NCI-H1694 treated with DMSO at 0.1 percent for 48 hours (cell line): ENCODE data around the gene RPS28.
"Not testable (repeated sequence)": the region's sequence is repeated elsewhere in the genome, so short reads cannot be mapped to it uniquely, and the experiment has no call there.

Experiments
- DNase-seq: peaks from one replicate; lab custom pipeline; 2025; lab: John Stamatoyannopoulos, UW

Gene RPS28

DNA sequence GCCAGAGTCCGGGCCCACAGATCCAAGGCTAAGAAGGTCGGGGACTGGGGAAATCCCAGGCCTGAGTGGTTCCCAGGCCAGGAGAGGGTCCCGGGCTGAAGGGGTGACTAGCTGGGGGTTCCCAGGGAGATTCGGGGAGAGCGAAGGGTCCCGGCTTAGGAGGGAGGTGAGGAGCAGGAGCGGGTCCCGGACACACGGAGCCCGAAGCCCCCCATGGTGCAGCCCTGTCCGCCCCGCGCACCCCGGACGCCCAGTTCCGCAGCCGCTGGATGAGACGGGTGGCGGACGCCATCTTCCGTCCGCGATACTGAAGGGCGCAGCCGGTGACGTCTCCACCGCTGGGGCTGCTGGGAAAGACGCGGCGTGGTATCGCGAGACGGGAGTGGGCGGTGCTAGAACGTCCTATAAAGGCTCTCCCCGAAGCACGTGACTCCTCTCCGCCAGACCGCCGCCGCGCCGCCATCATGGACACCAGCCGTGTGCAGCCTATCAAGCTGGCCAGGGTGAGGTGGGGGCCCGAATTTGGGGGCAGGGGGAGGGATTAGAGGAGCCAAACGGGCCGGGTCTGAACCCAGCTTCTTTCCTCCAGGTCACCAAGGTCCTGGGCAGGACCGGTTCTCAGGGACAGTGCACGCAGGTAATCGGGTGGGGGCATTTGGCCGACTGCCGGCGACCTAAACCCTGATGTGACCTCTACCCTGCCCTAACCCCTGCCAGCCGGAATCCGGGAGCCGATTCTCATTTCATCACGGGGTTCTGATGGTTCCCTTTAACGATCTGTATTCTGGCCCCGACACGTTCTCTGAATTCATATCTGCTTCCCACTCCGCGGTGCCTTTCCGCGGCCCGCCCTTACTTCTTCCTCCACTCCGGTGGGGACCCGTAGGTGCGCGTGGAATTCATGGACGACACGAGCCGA lies at the start of gene RPS28, which contains the start of gene NDUFA7:
RPS28 (plus strand) TSS at position 430 of the 919 bp plus-strand sequence; CDS start at position 465, 35 bp downstream.
NDUFA7 (minus strand) TSS at position 309 of the 919 bp plus-strand sequence; CDS start at position 292, 17 bp downstream.
- DNase-seq, result peak; percentile 82

DNA sequence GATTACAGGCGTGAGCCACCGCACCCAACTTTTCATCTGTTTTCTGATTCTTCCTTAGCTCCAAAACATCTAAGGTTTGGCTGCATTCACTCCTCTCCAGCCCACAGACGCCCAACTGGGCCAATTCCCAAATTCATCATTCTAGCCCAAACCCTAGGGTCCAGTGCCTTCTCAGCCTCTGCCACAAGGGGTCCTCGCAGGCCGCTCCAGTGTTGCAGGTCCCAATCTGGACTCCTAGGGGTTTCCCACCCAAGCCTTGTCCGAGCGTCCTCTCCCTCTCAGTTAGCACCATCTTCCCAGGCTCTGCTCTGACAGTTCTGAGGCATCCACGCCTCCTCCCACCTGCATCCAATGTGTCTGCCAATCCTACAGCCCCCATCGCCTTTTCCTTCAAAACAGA lies 44.8 kb upstream of the RPS28 start:
- DNase-seq, result not testable (repeated sequence)

DNA sequence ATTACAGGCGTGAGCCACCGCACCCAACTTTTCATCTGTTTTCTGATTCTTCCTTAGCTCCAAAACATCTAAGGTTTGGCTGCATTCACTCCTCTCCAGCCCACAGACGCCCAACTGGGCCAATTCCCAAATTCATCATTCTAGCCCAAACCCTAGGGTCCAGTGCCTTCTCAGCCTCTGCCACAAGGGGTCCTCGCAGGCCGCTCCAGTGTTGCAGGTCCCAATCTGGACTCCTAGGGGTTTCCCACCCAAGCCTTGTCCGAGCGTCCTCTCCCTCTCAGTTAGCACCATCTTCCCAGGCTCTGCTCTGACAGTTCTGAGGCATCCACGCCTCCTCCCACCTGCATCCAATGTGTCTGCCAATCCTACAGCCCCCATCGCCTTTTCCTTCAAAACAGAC lies 30.0 kb upstream of the RPS28 start:
- not testable (repeated sequence) for DNase-seq

DNA sequence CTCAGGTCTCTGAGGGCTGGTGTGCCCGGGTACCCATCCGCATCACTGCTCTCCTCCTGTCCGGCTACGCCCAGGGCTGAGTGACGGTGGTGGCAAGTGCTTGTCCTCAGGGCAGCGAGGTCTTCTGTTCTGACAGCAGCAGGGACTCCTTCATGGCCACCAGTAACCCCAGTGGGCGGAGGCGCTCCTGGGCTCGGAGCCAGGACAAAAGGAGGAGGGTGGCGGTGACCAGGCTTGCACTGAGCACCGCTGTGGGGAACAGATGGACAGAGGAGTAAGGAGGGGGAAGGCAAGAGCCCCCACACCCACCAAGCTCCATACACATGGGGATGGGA lies 19.0 kb upstream of the RPS28 start:
- no peak for DNase-seq

DNA sequence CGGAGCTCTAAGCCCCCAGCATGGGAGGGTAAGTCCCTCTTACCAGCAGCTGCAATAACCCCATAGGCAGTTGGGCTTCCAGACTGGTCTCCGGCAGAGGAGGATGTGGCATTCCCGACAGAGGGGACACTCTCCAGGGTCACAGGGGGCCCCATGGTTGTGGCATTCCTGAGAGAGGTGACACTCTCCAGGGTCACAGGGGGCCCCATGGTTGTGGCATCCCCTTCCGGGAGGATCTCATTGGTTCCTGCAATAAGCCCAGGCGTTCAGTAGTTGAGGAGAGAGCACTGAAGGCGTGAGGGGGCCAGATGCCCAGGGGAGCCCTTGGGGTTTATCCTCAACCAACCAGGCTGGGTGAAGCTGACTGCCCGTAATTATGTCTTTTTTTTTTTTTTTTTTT lies 18.6 kb upstream of the RPS28 start:
- no peak for DNase-seq

DNA sequence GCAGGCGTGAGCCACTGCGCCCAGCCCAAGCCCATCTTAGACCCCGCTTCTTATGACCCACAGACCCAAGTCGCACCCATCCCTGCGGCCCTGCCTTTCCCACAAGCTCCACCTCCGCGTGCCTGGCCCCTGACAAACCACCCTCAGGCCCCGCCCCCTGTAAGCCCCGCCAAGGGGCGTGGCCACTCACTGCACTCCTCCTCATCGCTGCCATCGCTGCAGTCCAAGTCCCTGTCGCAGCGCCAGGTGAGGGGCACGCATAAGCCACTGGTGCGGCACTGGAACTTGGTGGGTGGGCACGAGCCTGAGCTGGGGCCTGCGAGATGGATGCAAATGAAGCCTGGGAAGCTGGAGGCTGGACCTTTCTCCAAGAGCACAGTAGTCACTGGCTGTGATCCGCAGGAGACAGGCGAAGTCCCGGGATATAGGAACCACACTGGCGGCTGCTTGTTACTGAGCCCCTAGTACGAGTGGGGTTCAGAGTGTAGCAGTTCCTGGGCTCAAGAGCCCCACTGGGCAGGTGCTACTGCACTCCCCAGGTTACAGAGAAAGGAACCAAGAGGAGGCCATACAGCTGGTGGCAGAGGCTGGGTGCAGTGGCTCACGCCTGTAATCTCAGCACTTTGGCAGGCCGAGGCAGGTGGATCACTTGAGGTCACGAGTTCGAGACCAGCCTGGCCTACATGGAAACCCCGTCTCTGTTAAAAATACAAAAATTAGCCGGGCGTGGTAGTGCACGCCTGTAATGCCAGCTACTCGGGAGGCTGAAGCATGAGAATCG lies 16.3 kb upstream of the RPS28 start:
- no peak for DNase-seq

DNA sequence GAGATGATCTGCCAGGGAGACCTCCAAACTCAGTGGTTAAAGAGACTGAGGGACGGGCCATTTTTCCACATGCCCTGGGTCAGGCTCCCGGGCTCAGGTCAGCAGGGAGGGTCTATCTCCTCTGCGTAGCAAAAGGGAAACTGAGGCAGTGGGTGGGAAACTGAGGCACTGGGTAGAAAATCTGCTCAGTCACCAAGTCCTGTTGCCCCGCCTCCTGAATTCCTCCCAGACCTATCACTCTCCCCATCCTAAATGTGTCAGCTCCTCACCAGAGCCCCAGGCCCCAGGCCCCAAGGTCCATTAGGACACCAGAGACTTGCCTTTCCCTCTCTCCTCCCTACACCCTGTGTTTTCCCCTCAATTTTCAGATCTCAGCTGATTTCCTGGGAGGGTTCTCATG lies 15.5 kb upstream of the RPS28 start:
- DNase-seq, result no peak

DNA sequence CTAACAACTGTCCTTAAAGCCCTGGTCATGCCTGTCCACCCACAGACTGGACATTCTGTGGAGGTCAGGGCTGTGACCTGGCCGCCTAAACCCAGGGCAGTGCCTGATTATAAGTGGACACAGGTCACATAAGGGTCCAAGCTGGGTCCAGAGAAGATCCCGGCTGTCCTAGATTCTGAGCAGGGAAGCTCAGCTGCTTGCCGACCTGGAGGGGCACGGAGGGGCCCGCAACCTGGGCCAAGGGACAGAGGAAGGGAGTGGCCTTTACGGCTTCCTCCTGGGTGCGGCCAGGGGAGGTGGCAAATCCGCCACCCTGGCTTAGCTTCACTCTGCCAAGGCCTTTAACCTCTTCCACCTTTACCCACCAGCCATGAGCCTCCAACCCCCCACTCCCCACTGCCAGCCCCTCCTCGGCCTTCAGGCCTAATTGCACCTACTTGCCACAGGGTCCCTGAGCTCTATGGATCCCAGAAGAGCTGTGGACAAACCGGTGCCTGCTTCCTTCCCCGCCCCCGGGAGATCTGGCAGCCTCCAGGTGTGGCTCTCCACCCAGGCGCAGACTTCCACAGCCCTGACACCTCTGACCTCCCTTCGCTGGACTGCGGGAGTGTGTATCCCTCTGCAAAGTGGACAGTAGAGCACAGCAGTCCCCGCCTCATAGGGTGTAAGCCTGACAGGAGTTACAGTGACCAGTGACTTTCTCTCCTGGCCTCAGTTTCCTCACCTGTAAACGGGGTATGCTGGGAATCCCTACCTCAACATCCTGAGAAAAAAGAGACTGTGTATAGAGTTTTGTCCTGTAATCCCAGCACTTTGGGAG lies 14.9 kb upstream of the RPS28 start:
- DNase-seq, result no peak

DNA sequence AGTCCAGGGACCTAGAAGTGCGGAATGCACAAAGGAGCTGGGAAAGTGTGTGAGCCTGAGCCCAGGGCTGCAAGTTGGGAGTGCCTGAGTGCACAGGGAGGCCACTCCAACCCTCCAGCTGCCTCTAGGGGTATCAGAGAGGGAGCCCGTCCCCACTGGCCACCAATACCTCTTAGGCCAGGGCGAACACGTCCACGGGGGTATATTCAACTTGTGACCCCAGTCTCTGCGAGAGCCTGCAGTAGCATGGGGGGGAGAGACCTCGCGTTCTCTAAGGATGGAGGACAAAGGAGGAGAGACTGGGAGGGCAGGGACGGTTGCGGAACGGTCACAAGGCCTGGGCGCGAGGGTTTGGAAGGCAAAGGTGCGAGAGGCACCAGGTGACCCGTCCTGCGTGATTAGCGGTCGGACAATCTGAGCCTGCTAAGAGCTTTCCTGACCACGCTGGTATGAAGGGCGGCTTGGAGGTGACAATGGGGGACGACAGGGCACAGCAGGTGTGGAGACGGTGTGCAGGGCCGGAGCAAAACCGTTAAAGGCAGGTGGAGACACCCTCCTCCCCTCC lies 13.8 kb upstream of the RPS28 start:
- no peak for DNase-seq

DNA sequence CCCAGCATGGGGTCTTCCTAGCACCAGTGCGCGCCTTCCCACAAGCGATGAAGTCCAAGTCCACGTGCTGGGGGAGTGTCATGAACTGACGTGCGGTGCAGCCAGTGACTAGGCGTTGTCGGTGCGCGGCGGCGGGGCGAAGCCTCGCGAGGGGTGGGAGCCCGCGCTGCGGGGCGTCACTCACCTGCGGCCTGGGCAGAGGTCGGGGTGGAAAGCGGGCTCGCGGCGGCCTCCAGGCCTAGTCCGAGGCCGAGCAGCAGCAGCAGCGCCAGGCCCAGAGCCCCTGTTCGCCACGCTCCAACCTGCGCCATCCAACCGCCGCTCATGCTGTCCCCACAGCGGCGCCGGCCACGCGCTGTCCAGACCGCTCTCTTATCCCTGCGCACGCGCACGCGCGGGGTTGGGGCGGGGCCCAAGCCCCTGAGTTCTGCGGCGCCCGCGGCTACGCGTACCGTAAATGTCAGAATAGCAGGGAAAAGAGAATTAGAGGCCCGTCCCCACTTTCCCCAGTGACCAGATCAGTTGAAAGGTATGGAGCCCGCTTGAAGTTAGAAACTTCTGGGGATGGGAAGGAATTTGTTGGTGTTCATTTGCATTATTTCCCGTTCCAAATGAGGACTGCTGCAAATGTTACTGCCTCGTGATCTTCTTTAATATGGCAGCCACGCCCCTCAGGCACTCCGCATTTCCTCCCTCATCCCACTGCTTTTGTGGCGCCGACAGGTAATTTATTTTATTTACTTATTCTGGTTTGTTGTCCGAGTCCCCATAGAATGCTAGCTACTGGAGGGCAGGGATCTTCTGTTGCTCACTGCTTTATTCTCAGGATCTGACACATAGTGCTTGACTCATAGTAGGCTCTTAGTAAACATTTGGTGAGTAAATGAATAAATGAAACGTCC lies 13.1 kb upstream of the RPS28 start, which contains the start of gene CD320:
CD320 (minus strand) TSS at position 394 of the 902 bp plus-strand sequence; CDS start at position 326, 68 bp downstream.
- peak; percentile 74 for DNase-seq

DNA sequence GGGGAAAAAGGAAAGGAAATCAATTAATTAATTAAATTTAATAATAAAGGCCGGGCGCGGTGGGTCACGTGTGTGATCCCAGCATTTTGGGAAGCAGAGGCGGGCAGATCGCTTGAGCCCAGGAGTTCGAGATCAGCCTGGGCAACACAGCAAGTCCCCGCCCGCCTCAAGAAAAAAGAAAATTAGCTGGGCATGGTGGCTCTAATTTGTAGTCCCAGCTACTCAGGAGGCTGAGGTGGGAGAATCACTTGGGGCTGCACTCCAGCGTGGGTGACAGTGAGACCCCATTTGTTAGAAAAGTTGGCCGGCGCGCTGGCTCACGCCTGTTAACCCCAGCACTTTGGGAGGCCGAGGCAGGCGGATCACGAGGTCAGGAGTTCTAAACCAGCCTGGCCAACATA lies 12.4 kb upstream of the RPS28 start:
- DNase-seq, result no peak

DNA sequence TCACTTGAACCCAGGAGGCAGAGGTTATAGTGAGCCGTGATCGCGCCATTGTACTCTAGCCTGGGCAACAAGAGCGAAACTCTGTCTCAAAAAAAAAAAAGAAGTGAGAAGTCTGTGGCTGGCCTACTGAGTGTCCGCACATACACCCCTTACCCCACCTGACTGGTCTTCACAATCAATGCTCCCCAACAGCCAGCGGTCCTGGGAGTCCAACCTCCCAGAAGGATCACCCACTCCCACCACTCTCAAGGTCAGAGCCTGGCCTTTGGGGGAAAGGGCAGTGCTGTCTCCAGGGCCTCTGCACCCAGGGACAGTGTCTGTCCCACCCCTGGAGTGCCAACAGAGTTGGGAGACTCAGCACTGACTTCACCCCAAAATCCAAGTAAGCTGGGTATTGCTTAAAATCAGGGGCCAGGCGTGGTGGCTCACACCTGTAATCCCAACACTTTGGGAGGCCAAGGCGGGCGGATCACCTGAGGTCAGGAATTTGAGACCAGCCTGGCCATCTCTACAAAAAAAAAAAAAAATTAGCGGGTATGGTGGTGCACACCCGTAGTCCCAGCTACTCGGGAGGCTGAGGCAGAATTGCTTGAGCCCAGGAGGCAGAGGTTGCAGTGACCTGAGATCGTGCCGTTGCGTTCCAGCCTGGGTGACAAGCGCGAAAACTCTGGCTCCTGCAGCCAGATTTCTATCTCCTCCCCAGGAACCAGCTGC lies 10.8 kb upstream of the RPS28 start:
- DNase-seq, result no peak

DNA sequence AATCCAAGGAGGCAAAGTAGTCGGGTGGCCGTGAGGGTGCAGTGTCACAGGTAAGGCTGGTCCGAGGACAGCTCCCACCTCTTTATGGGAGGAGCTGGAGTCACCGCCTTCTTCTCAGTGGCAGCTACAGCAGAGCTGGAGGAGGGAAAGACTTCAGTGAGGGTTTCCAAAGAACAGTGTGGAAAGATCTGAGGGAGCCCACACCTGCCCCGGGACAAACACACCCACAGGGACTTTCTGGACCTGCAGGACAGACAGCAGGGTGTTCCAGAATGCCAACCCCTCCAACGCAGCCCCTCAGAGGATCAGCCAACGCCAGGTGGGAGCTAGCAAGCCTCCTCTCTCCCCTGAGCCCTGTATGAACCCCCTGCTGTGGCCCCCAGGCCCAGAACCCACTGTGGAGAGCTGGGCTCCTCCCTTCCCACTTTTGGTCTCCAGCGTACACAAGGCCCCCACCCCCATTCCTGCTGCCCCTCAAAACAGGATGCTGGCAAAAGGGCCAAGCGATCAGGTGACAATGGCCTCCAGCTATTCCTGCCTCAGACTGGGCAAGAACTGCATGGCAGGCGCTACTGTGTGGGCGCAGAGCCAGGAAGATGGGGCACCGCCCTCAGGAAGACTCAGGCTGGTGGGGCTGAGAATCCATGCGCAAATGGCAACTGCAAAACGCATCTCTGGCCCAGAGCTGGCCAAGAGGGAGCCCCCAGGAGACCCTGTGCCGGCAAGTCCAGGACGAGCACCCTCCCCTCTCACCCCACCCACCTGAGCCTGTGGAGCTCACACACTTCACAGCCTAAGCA lies 9.6 kb upstream of the RPS28 start:
- DNase-seq, result no peak

DNA sequence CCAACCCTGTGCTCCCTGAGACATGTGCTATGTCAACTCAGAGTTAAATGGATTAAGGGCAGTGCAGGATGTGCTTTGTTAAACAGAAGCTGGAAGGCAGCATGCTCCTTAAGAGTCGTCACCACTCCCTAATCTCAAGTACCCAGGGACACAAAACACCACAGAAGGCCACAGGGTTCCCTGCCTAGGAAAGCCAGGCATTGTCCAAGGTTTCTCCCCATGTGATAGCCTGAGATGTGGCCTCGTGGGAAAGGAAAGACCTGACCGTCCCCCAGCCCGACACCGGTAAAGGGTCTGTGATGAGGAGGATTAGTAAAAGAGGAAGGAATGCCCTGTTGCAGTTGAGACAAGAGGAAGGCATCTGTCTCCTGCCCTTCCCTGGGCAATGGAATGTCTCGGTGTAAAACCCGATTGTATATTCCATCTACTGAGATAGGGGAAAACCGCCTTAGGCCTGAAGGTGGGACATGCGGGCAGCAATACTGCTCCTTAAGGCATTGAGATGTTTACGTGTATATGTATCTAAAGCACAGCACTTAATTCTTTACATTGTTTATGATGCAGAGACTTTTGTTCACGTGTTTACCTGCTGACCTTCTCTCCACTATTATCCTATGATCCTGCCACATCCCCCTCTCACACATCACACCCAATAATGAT lies 6.2 kb upstream of the RPS28 start:
- DNase-seq, result not testable (repeated sequence)

DNA sequence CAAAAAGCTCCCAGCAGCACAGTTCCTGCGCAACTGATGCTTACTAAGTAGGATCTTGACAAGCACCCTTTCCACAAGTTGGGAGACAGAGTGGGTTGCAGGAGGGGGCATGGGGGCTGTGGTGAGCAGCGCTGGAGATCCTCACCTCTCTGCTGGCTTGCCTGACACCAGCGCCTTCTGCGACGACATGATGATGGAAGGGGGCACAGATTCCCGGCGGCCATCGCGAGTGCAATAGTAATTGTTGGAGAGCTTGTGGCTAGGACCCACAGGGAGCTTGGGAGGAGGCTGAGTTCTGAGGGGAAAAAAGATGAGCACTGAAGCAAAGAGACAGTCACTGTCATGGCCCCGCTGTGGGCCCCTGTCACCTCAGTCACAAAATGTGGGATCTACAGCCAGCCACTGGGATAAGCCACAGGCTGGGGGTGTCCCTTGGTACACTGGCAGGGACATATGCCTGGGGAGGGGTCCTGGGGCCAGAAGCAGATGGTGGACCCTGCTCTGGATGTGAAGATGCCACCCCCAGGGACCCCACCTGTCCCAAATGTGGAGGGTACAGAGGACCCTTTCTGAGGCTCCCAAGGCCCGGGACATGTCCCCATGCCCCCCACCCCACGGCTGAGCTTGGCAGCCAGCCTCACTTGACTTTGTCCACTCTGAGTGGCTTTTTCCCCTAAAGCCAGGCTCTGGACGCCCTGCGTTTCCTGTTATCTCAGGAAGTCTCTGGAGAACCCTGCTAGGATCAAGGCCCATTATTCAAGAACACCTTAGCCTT lies 4.8 kb upstream of the RPS28 start:
- no peak for DNase-seq

DNA sequence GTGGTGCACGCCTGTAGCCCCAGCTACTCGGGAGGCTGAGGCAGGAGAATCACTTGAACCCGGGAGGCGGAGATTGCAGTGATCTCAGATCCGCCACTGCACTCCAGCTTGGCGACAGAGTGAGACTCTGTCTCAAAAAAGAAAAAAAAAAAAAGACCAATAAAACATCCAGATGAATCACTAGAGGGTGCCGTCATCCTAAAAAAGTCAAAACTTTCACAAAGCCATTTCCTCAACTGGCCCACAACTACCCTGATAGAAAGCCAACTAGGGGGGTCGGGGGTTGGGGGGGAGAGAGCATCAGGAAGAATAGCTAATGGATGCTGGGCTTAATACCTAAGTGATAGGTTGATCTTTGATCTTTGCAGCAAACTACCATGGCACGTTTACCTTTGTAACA lies 2.5 kb upstream of the RPS28 start:
- DNase-seq, result not testable (repeated sequence)

DNA sequence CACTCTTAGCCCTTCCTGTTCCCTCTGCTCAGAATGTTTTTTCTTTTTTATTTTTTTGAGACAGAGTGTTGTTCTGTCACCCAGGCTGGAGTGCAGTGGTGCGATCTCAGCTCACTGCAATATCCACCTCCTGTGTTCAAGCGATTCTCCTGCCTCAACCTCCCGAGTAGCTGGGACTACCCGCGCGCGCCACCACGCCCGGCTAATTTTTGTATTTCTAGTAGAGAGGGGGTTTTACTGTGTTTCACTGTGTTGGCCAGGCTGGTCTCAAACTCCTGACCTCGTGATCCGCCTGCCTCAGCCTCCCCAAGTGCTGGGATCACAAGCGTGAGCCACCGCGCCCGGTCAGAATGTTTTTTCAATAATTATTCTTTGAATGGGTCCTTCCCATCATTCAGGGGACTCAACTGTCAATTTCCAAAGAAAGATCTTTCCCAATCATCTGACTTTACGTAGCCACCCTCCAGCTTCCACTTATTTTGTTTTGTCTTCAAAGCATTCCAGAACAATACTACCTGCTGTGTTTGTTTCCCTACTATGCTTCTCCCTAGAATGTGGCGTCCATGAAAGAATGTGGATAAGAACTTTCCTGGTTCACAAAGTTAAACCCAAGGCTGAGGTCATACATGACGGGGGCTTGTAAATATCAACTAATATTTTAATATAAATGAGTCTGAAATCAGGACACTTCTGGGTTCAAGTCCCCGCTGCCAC lies 1.3 kb upstream of the RPS28 start:
- DNase-seq, result no peak
